Gastrocnemius medialis (tissue), 4 donors: ENCODE results near the gene ARSG.
A peak's percentile ranks its signal among the peaks of the same experiment; 100 is the strongest.

ENCODE experiments used
- POLR2A ChIP-seq, 2 donors: fragments of 450-650 bp; IDR thresholded peaks; one replicate each; pipeline ENCODE4 v1.6.1; 2017; ENCODE audit warnings: antibody characterized with exemption in 2 of 2, mild to moderate bottlenecking in 2 of 2, moderate library complexity in 2 of 2
- TF ChIP-seq, protein P1 (sequence below), 5 experiments: fragments of 450-650 bp in 3 of 5; fragments of 200-600 bp in 2 of 5; sonication (generic) in 2 of 5; IDR thresholded peaks in 4 of 5; conservative IDR thresholded peaks in 1 of 5; 1 replicate in 4 of 5; 2 replicates in 1 of 5; pipeline ENCODE4 v1.5.1; 2016 to 2019; ENCODE audit warnings: antibody characterized with exemption in 5 of 5, mild to moderate bottlenecking in 3 of 5, moderate library complexity in 3 of 5

DNA sequence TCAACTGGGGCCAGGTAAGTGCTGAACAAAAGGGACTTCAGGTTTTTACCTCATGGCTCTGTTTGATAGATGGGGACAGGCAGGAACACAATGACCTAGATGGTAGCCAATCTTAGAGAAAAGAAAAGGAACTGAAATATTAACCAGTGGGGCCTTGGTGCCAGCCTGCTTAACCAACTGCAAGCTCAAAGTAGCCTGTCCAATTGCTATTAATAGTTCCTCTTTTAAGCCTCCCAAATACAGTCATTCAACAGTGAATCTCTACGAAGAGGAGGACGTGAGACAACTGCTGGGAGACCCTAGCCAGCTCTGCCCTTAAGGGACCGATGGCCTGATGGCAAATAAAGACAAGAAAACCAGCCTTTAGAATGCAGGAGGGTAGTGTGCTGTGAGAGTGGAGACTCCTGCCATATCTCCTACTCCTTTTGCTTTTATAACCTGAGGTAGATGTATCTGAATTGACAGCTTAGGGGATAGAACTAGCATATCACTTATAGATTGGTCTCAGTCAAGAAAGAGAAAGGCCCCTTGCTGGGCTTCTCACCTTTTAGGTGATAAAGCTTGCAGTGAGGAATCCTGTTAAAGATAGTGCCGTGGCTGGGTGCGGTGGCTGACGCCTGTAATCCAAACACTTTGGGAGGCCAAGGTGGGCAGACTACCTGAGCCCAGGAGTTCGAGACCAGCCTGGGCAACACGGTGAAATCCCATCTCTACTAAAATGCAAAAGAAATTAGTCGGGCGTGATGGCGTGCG is 28.3 kb downstream of the ARSG start:
- TF ChIP-seq, protein P1, sequence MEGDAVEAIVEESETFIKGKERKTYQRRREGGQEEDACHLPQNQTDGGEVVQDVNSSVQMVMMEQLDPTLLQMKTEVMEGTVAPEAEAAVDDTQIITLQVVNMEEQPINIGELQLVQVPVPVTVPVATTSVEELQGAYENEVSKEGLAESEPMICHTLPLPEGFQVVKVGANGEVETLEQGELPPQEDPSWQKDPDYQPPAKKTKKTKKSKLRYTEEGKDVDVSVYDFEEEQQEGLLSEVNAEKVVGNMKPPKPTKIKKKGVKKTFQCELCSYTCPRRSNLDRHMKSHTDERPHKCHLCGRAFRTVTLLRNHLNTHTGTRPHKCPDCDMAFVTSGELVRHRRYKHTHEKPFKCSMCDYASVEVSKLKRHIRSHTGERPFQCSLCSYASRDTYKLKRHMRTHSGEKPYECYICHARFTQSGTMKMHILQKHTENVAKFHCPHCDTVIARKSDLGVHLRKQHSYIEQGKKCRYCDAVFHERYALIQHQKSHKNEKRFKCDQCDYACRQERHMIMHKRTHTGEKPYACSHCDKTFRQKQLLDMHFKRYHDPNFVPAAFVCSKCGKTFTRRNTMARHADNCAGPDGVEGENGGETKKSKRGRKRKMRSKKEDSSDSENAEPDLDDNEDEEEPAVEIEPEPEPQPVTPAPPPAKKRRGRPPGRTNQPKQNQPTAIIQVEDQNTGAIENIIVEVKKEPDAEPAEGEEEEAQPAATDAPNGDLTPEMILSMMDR (IDR thresholded peaks at IDR 0.05 in 4 of 5, conservative IDR thresholded peaks at IDR 0.05 in 1 of 5), result no peak
- peak; percentile 83 to 95 for TF ChIP-seq POLR2A (IDR thresholded peaks at IDR 0.05)
